H1 (cell line): ENCODE data around the gene RNASE1. TPM values are rescaled to one million over a fixed set of nuclear protein-coding genes. Genes with fewer than 3 reads are reported as not detected.

Experiments used
- EZH2 ChIP-seq: fragments of 200-600 bp; sonication (generic); IDR thresholded peaks from 2 replicates; pipeline ENCODE4 v1.7.1; 2012; ENCODE audit warnings: low read depth, mild to moderate bottlenecking, moderate library complexity, low read length, inconsistent platforms; ENCODE audit not compliant: severe bottlenecking
- polyA plus RNA-seq, 7 experiments: library from polyadenylated mRNA; depleted of rRNA in 3 of 7; stranded (reverse) in 5 of 7; unstranded in 2 of 7; fragments of >200 nt in 5 of 7; fragments of 200-250 nt in 2 of 7; gene quantifications; 1 replicate in 5 of 7; 2 replicates in 1 of 7; 4 replicates in 1 of 7; pipeline versions ENCODE4 v1.2.1 to v1.2.3, GENCODE V29; 2011 to 2013; ENCODE audit warnings: missing spikeins in 2 of 7, mixed read lengths in 2 of 7
- total RNA-seq: library from RNA; stranded (reverse); fragmentation: NEBNext Ultra II Directional; extraction: Animal tissue kit (Norgen Biotek cat#: 25700); gene quantifications from 2 replicates; pipeline ENCODE4 v1.2.1, GENCODE V29; 2021

RNASE1 gene
- total and polyA plus RNA-seq, 2 of the 8 experiments (the other 6 are each of a cell fraction or from before 2014, with no cell fraction given): 2.2 to 13.4 TPM

DNA sequence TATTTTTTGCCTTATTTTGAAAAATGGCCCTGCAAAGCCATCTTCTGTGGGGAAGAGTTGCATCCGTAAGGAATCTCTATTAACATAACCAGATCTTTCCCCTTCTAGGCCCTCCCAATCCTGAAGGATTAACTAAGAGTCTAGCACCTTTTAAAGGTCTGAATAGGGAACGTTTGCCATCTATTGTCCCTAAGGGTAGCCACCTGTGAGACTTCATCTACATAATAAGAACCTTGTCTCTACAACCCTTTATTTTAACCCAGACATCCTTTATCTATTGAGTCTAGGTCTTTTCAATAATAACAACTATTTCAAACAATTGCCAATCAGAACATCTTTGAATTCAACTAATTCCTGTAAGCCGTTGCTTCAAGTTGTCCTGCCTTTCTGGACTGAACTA lies 30.0 kb downstream of the RNASE1 start (continued):
- no peak for TF ChIP-seq EZH2
